ENCODE data around the gene TMEM253.

- TF ChIP-seq CTCF (IDR thresholded peaks at IDR 0.05) = no peak
- no peak for TF ChIP-seq POLR2A (IDR thresholded peaks at IDR 0.05)
Observed at GRCh38 chr14:21089271-21089670, 11.6 kb upstream of the TMEM253 start.

Data from esophagus squamous epithelium (tissue), 4 donors.